ENCODE data around the gene KCNQ5. TPM values are rescaled to one million over a fixed set of nuclear protein-coding genes. Genes with fewer than 3 reads are reported as not detected.

Gene KCNQ5
- total RNA-seq, 1 experiment from 2014 or later, result 9.4 TPM

- no TSS peak for BruUV-seq (replicated peaks)
- intact Hi-C loops (cut with micrococcal nuclease; ENCODE audit: unreplicated experiment), result no loop called here
- H3K36me3 ChIP-seq (ENCODE audit: control insufficient read depth, insufficient read depth, low read length), result no peaks in the 10 kb centered on the region
- CTCF ChIA-PET, result no interaction called here
- H3K4me1 ChIP-seq (ENCODE audit: control insufficient read depth, insufficient read depth, low read length), result no peaks in the 10 kb centered on the region
- TF ChIP-seq REST (IDR thresholded peaks at IDR 0.05; ENCODE audit: insufficient read depth in 1 of 2, low read depth in 2 of 2, low read length in 1 of 2), result no peak
- TF ChIP-seq POLR2AphosphoS5 (IDR thresholded peaks at IDR 0.05; ENCODE audit: low read depth, low read length), result no peak
- TF ChIP-seq SIN3A (IDR thresholded peaks at IDR 0.05; ENCODE audit: borderline replicate concordance, insufficient read depth, low read depth, low read length), result no peak
- no peak for TF ChIP-seq TCF7L2 (IDR thresholded peaks at IDR 0.05; ENCODE audit: low read depth, low read length)
- no peak for DNase-seq (ENCODE audit: low read depth, low spot score)
- no peak for ATAC-seq
- in situ Hi-C loops (cut with HindIII; ENCODE audit: low pct_unique_long_range_greater_than_20kb, low sequenced_read_pairs), result no loop called here
- H3K27me3 ChIP-seq (ENCODE audit: control insufficient read depth, insufficient read depth, low read length), result no peaks in the 10 kb centered on the region
- H3K9me3 ChIP-seq (ENCODE audit: control insufficient read depth, insufficient read depth, low read depth, low read length), result no peaks in the 10 kb centered on the region
- no peak overlapping the region for H3K27ac ChIP-seq (ENCODE audit: low read length)
- no peak overlapping the region for H3K4me3 ChIP-seq (ENCODE audit: low read depth in 2 of 2, low read length in 2 of 2)
- POLR2A ChIA-PET, result no interaction called here
Measured at GRCh38 chr6:72770959-72771358, 149.1 kb downstream of the KCNQ5 start.

- CTCF ChIA-PET, result interaction anchor here (0.6 kb wide), 1 partner anchor 531 kb away, joined by 5 read pairs; no protein-coding TSS in a partner anchor
- BruUV-seq (replicated peaks), result no TSS peak
- Histone ChIP-seq H3K4me3 (ENCODE audit: low read depth in 2 of 2, low read length in 2 of 2) (no peak overlapping the region), H3K36me3 (ENCODE audit: control insufficient read depth, insufficient read depth, low read length) (no peaks in the 10 kb centered on the region), H3K9me3 (ENCODE audit: control insufficient read depth, insufficient read depth, low read depth, low read length) (no peaks in the 10 kb centered on the region), H3K27ac (ENCODE audit: low read length) (no peak overlapping the region), H3K27me3 (ENCODE audit: control insufficient read depth, insufficient read depth, low read length) (no peaks in the 10 kb centered on the region), H3K4me1 (ENCODE audit: control insufficient read depth, insufficient read depth, low read length) (no peaks in the 10 kb centered on the region)
- POLR2A ChIA-PET, result interaction anchor here (1.1 kb wide), 1 partner anchor 16 kb away, joined by 4 read pairs; no protein-coding TSS in a partner anchor
- intact Hi-C loops (cut with micrococcal nuclease; ENCODE audit: unreplicated experiment) (no loop called here), in situ Hi-C loops (cut with HindIII; ENCODE audit: low pct_unique_long_range_greater_than_20kb, low sequenced_read_pairs) (no loop called here)
- DNase-seq (ENCODE audit: low read depth, low spot score) (no peak), ATAC-seq (no peak)
- TF ChIP-seq SIN3A (IDR thresholded peaks at IDR 0.05; ENCODE audit: borderline replicate concordance, insufficient read depth, low read depth, low read length) (no peak), POLR2AphosphoS5 (IDR thresholded peaks at IDR 0.05; ENCODE audit: low read depth, low read length) (no peak), REST (IDR thresholded peaks at IDR 0.05; ENCODE audit: insufficient read depth in 1 of 2, low read depth in 2 of 2, low read length in 1 of 2) (no peak), CTCF (IDR thresholded peaks at IDR 0.05) (no peak), TCF7L2 (IDR thresholded peaks at IDR 0.05; ENCODE audit: low read depth, low read length) (no peak)
Measured at GRCh38 chr6:72776456-72776855, 154.6 kb downstream of the KCNQ5 start.

All from Panc1 (cell line).